Suppressor macrophage (primary cell): ENCODE measurements around the gene SLCO4A1.
"Not testable (repeated sequence)": the region's sequence is repeated elsewhere in the genome, so short reads cannot be mapped to it uniquely, and the experiment has no call there.

Experiments
- DNase-seq, 4 experiments: peaks; one replicate each; pipeline ENCODE4 v3.0.0-alpha.2; 2020 to 2022

SLCO4A1 gene

DNA sequence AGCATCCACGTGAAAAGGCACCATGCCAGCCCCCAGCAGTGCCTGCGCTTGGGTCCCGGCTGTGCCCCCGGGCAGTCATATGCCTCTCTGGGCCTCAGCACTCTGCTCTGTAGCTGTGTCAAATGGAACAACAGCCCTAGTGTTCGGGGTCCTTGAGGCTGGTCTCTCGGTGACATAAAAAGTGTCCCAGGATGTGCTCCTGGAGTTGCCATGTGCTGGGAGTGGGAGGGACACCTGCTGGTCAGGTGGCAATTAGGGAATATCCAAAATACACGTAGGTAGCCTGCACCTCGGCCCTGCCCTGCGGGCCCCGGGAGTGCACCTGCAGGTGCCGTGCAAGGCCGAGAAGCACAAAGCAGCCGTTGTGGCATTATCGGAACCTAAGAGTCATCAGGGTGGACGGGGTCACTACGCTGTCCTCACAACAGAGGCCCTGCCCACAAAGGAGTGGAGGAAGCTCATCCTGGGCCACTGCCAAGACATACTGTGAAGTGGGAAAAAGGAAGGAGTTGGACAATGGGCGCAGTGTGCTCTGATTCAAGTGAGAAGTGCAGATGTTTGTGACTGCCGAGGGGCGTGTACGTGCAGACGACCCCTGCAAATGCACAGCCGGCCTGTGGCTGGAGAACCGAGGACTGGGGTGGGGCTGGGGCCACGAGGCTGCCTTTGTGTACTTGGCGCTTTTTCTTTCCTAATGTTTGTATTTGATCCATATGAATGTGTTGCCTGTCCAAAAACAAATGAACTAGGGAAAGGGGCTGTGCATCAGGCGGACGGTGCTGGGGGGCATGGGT lies 24.6 kb downstream of the SLCO4A1 start:
- DNase-seq = peak; percentile 90 to 95 (median 94)

DNA sequence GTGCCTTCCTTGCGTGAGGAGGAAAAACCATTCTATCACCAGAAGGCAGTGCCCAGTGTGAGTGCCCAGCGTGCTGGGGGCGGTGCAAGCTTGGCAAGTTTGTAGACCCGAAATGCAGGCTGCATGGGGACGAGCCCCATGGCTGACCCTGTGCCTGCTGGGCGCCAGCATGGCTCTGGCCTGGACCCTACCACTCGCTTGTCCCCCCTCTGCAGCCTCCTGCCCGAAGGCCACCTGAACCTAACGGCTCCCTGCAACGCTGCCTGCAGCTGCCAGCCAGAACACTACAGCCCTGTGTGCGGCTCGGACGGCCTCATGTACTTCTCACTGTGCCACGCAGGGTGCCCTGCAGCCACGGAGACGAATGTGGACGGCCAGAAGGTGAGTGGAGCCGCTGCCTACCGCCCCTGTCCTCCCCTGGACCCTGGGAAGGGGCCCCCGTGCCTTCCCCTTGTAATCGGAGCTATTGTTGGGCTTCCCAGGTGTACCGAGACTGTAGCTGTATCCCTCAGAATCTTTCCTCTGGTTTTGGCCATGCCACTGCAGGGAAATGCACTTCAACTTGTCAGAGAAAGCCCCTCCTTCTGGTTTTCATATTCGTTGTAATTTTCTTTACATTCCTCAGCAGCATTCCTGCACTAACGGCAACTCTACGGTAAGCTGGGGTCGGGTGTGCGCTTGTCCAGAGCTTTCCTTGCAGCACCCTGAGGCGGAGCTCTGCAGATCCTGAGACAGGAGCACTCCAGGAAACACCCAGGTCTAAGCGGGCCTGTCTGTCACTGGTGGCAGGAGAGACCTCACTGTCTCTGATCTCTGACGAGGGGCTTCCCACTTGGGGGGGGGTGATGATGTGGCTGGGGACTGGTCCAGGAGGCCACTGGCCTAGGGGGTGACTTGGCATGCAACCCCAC lies 25.5 kb downstream of the SLCO4A1 start:
- no peak for DNase-seq

DNA sequence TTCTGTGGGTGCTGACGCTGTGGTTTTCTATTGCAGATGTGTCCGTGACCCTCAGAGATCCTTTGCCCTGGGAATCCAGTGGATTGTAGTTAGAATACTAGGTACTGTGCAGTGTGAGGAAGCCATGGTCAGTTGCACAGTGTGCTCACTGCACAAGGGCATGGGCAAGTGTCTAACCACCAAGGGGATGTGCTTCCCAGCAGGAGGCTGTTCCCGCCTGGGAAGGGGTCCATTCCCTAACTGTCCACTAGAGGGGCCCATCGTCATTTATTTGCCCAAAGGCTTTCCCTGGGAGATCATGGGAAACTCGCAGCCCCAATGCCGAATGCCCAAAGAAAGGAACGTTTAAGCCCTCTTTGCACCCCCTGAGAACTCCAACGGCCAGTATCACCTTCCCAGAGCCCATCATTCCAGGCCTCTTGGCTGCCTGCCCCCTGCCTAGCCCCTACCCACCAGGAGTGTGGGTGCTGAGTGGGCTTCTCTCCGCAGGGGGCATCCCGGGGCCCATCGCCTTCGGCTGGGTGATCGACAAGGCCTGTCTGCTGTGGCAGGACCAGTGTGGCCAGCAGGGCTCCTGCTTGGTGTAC lies 26.2 kb downstream of the SLCO4A1 start:
- DNase-seq = peak; percentile 73 to 82 (median 79)

DNA sequence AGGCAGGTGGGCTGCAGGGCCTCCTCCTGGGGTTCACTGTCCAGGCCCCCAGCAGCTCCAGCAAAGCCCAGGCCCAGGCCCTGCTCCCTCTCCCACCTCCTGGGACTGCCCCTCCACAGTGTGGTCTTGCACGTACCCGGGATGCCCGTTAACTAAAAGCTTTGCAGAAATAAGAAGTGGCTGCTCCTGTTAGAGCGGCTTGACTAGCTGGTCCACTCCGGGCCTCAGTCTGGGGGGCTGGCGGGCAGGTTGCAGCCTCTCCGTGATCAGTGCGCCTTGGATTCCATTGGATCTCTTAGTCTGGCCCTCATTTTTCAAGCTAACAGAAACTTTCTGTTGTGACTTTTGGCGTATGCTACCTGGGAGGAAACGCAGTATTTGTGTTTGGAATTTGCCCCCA lies 26.9 kb downstream of the SLCO4A1 start:
- no peak for DNase-seq

DNA sequence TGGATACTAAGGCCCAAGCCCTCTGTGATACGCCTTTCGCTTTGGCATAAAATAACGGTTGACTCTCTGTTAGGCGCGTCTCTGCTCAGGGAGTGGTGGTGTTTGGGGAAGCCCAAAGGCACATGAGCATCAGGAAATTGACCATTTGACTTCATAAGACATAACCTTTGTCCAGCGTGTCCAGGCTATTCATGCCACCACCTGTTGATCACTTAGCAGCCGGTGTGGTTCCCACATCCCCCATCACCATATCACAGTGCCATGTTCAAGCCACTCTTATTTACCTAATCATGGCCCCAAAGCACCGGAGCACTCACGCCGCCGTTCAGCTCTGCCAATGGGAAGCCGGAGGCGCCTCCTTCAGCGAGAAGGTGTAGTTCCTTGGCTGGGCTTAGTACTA lies 27.9 kb downstream of the SLCO4A1 start:
- no peak for DNase-seq

DNA sequence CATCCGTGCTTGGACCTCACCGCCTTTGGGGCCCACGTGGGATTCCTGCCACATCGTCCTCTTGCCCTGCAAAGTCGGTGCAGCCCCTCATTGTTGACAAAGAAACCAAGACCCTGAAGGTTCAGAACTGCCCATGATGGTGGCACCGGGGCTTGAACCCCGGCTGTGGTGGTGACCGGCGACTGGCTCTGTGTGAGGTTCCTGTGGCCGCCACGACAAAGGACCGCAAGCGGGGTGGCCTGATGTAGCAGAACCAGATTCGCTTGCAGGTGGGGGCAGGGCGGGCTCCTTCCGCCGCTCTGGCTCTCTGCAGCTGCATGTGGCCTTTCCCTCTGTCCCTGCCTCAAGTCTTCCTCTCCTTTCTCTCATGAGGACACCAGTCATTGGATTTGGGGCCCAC lies 28.7 kb downstream of the SLCO4A1 start:
- no peak for DNase-seq

DNA sequence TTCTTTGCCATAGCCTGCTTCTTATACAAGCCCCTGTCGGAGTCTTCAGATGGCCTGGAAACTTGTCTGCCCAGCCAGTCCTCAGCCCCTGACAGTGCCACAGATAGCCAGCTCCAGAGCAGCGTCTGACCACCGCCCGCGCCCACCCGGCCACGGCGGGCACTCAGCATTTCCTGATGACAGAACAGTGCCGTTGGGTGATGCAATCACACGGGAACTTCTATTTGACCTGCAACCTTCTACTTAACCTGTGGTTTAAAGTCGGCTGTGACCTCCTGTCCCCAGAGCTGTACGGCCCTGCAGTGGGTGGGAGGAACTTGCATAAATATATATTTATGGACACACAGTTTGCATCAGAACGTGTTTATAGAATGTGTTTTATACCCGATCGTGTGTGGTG lies 29.5 kb downstream of the SLCO4A1 start:
- DNase-seq = peak; percentile 46 to 76 (median 66)

DNA sequence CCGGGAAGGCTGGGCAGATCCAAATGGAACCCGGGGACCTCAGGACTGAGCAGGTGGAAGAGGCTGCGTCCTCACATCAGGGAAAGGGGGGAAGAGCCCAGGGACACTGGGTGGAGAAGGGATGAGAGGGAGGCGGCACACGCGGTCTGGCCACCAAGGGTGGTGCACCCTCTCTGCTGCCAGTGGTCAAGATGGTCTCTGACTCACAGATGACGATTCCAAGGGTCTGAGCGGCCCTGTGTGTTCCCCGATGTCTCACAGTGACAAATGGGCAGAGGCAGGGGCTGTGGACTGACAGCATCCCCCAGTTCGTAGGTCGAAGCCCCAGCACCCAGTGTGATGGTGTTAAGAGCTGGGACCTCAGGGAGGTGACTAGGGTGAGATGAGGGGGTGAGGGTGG lies 32.1 kb downstream of the SLCO4A1 start:
- no peak for DNase-seq

DNA sequence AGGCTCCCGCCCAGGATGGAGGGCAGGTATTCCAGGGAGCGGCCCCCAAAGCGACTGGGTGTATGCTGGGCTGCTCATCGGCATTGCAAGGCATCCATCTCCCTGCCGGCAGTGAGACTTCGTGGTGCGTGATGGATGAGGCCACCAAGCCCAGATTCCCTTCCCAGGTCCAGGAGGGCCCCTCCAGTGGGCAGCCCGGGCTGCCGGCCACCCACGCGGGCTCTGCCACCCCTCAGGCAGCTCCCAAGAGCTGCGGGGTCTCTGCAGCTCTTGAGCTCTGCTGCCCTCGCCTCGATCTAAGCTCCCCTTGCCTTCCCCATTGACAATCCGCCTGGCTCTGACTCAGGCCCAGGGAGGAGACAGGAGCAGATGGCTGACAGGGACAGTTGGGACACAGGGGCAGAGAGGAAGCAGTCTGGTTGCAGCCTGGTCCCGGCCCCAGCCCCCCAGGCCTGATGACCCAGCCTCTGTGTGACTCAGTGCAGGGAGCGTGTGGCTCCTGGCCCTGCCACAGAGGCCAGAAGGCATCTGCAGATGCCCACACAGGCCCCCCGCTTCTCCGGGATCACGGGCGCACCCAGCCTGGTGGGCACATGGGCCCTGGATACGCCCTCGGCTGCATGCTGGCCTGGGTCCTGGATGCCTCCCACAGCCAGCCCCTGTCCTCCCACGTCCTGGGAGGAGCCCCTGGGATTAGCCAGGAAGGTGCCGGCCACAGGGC lies 33.0 kb downstream of the SLCO4A1 start:
- DNase-seq = peak; percentile 89 to 94 (median 91)

DNA sequence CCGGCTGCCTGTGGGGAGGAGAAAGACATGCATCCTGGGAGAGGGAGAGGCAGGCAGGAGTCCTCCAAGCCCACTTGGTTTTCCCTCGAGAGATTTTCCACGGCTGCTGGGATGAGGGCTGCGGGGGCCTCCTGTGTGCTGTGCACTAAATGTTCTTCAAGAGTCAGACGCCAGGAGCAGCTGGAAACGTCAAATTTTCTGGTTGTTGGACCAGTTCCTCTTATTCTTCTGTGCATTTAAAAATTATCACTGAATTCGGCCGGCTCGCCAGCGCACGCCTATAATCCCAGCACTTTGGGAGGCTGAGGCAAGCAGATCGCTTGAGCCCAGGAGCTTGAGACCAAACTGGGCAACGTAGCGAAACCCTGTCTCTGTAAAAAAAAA lies 33.6 kb downstream of the SLCO4A1 start:
- peak in 3 of 4 experiments; percentile 35 to 45 (median 45) for DNase-seq

DNA sequence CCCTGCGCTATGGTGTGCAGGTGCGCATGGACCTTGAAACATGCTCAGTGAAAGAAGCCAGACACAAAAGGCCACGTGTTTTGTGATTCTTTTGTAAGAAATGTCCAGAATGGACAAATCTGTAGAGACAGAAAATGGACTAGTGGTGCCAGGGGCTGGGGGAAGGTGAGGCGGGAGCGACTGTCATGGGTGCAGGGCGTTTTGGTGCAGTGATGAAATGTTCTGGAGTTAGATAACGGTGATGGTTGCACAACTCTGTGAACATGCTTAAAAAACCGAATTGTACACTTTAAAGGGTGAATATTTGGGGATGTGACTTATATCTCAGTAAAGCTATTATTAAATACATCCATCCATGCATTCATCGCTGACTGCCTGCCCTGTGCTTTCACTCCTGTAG lies 34.7 kb downstream of the SLCO4A1 start:
- no peak for DNase-seq

DNA sequence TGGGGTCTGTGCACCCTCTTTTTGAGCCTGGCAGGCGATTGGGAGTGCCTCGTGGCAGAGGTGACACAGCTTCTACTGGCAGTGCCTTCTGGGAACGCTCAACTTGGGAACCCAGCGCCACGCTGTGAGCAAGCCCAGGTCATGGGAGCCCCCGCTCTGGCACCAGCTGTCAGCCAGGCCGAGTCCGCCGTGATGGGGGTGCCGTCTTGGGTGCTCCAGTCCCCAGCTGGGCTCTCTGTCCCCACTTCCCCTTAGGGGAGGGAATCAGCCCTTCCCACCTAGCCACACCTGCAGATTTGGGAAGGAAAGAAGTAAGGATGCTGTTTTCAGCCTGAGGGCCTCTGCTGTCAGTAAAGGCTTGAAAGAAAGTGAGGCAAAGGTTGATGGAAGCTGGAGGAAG lies 35.4 kb downstream of the SLCO4A1 start:
- DNase-seq = peak in 1 of 4 experiments; percentile 26

DNA sequence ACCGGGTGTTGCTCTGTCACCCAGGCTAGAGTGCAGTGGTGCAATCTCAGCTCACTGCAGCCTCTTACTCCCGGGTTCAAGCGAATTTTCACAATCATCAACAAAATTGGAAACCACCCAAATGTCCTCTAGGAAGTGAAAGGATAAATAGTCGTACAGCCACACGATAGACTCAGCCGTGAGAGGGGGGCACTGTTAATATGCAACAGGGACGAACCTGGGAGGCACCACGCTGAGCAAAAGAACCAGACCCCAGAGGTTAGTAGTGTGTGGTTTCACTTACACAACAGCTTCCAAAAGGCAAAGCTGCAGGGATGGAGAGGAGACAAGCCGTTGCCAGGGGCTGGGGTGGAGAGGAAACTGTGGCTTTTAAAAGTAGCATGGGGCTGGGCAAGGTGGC lies 36.2 kb downstream of the SLCO4A1 start:
- DNase-seq = peak; percentile 29 to 74 (median 56)

DNA sequence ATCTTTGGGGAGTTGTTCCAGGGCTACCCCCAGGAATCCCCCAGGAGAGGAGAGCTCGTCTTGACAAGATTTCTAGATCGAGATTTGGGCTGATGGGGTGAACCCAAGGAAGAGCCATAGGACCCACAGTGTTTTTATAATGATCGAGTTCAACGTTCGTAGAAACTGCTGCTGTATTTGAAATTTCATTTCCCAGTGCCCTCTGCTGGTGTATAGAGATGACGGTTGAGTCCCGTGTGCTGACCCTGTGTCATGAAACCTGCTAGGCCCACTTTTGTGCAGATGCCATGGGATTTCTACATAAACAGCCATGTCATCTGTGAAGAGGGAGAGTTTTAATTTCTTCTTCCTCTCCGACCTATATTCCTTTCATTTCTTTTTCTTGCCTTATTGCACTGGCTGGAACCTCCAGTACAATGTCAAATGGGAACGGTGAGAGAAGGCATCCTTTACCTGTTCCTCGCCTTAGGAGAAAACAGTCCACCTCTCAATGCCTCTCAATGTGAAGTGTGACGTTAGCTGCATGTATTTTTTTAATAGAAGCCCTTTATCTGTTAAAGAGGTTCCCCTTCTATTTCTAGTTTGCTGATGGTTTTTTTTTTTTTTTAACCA lies 37.8 kb downstream of the SLCO4A1 start:
- DNase-seq = no peak

DNA sequence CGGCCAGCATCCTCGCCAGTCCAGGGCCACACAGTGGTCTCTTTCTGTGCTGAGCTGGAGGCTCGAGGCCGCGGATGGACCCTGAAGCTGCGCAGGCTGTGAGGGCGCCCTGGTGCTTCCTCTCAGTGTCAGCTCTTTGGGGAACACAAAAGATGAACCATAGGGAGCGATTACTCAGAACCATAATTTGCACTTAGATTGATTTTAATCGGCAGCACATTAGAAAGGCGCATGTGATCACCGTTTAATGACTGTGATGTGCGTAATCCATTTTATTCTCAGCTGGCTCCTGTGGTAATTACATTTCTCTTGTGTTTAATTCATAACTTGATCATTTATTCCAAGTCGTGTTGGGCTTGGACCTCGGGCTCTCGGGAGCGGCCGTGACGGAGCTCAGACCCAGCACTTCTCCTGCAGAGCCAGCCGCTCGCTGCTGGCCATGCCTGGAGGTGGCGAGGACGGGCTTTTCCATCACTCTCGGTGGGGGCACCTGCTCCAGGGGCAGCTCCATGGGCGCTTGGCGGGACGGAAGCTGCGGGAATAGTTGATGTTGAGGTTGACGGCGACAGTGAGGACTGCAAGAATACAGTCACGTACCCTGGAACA lies 40.7 kb downstream of the SLCO4A1 start:
- DNase-seq = no peak

DNA sequence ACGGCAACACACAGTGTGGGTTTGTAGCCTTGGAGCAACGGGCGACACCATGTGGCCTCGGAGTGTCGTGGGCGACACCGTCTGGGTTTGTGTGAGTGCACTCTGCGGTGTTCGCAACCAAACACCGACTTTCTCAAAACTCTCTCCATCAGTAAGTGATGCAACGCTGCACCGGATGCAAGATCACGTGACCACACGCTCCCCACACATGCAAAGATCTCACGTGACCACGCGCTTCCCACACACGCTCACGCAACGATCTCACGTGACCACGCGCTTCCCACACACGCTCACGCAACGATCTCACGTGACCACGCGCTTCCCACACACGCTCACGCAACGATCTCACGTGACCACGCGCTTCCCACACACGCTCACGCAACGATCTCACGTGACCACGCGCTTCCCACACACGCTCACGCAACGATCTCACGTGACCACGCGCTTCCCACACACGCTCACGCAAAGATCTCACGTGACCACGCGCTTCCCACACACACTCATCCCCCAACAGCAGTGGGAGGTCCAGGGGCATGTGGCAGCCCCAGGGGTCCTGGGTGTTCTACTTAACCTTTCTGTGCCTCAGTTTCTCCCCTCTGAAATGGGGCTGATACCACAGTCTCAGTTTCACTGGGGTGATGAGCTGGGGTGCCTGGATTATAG lies 41.5 kb downstream of the SLCO4A1 start:
- DNase-seq = not testable (repeated sequence)

DNA sequence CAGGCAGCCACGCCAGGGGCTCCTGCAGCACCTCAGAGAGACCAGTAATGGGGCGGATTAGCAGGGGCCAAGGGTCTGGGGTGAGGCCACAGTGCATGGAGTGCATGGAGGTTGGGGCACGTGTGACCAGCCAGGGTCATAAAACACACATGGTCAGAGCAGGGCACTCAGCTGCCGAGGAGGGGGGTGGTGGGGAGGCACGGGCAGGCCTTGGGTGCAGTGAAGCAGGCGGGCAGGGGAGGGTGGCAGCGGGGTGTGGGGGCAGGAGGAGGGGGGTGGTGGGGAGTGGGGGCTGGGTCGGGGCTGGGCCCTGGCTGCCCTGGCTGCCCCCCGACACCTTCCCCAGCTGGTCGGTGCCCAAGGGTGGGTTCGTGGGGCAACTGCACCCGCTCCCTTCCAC lies 42.7 kb downstream of the SLCO4A1 start:
- DNase-seq = no peak

DNA sequence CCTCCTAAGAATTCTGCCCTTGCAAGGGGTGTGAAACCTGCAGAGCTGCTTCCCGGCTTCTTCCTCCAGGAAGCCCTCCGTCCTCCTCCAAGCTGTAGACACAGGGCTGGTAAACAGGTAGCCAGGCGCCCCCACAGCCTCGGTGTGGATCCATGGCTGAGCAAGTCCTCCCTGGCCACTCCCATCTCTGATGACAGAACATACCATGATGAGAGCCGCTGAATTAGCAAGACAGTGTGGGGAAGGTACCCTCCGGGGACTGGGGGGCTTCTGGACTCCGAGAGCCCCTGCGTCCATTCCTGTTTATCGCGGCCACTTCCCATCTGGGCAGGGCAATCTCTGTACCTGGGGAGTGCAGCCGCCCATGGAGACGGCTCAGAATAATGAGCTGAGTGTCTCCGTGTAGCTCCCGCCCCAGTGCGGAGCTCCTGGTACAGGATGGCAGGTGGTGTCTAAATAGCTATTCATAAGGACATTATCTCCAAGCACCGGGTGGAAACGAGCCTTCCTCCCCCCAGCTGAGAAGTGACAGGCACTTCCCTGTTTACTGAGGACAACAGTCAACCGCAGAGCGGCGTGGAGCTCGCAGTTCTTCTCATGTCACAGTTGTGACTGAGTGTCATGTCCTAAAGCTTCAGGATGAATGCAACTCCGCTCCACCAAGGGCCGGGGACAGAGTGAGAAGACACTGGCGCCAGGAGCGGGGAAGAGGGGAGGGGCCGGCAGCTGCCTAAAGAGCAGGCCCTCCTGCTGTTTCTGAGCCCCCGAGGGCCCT lies 43.7 kb downstream of the SLCO4A1 start:
- DNase-seq = peak; percentile 87 to 92 (median 92)

DNA sequence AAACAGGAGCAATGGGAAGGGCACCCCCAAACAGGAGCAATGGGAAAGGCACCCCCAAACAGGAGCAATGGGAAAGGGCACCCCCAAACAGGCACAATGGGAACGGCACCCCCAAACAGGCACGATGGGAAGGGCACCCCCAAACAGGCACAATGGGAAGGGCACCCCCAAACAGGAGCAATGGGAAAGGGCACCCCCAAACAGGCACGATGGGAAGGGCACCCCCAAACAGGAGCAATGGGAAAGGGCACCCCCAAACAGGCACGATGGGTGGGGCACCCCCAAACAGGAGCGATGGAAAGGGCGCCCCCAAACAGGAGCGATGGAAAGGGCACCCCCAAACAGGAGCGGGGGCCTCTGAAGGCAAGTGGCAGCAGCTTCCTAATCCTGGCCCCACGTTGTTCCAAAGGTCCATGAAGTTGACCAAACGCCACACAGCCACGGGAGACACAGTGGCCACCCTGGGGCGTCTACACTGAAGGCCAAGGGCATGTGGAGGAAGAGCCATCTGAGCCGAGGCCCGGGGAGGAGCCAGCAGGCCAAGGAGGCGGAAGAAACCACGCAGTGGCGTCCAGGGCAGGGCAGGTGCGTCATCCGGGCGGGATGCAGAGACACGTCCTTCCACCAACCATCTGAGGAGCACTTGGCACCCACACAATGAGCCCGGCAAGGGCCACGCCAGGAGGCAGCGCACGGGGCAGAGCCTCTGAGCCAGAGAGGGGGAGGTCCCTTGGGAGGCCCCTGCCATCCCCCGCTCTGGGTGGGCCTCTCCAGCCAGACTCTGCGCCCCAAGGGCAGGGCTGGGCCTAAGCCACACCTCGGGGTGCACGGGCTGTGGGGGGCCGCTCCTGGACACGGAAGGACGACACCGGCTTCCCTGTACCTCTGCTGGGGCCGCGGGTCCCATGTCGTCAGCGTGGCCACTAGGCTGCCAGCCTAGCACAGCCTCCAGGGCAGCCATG lies 44.8 kb downstream of the SLCO4A1 start:
- no peak for DNase-seq
